Fibroblast of lung (primary cell): ENCODE measurements around the gene METTL23.

ENCODE experiments used
- CTCF ChIP-seq, 2 donors: IDR thresholded peaks in 1 of 2; conservative IDR thresholded peaks in 1 of 2; 1 replicate in 1 of 2; 2 replicates in 1 of 2; pipeline ENCODE4 v1.5.1; 2011 to 2012; ENCODE audit warnings: low read length in 2 of 2, control low read depth in 1 of 2, inconsistent platforms in 1 of 2, low read depth in 1 of 2, mild to moderate bottlenecking in 1 of 2
- EZH2 ChIP-seq: IDR thresholded peaks from 2 replicates; pipeline ENCODE4 v1.5.1; 2012; ENCODE audit warnings: low read length, control low read depth, mild to moderate bottlenecking; ENCODE audit errors: missing control alignments

- TF ChIP-seq CTCF (conservative IDR thresholded peaks at IDR 0.05 in 1 of 2, IDR thresholded peaks at IDR 0.05 in 1 of 2; ENCODE audit: low read depth in 1 of 2, low read length in 2 of 2) (no peak), EZH2 (no peak)
Measured at GRCh38 chr17:76748657-76749056, 22.0 kb downstream of the METTL23 start.
